Amygdala (tissue), 56 donors: ENCODE data around the gene AGPAT1.
"Not testable (repeated sequence)": the region's sequence is repeated elsewhere in the genome, so short reads cannot be mapped to it uniquely, and the experiment has no call there.

Experiments used
- DNase-seq, 56 donors: peaks; one replicate each; lab custom pipeline; 2025; lab: John Stamatoyannopoulos, UW

AGPAT1 gene

GRCh38 chr6:32175711-32176475 is at the start of gene AGPAT1:
TSS of gene AGPAT1 (minus strand) at chr6:32176084. CDS start at chr6:32171496, 4,588 bp downstream.
- DNase-seq = peak; percentile 57 to 99 (median 96)

GRCh38 chr6:32224696-32225095 is 48.8 kb upstream of the AGPAT1 start:
- no peak for DNase-seq

GRCh38 chr6:32223258-32224235 is 47.7 kb upstream of the AGPAT1 start, which contains the start of gene NOTCH4:
TSS of gene NOTCH4 (minus strand) at chr6:32224067. CDS start at chr6:32223928, 139 bp downstream.
- DNase-seq = no peak

GRCh38 chr6:32222333-32223230 is 46.7 kb upstream of the AGPAT1 start:
- DNase-seq = no peak

- no peak for DNase-seq
Observed at GRCh38 chr6:32220021-32220420, 44.1 kb upstream of the AGPAT1 start.

GRCh38 chr6:32218167-32218566 is 42.3 kb upstream of the AGPAT1 start:
- DNase-seq = no peak

GRCh38 chr6:32216998-32217397 is 41.1 kb upstream of the AGPAT1 start:
- no peak for DNase-seq

GRCh38 chr6:32216285-32216684 is 40.4 kb upstream of the AGPAT1 start:
- no peak for DNase-seq

- no peak for DNase-seq
Observed at GRCh38 chr6:32215617-32216016, 39.7 kb upstream of the AGPAT1 start.

GRCh38 chr6:32214126-32214525 is 38.2 kb upstream of the AGPAT1 start:
- no peak for DNase-seq

- DNase-seq = no peak
Observed at GRCh38 chr6:32213649-32214048, 37.8 kb upstream of the AGPAT1 start.

- DNase-seq = no peak
Observed at GRCh38 chr6:32212076-32212760, 36.3 kb upstream of the AGPAT1 start.

- not testable (repeated sequence) for DNase-seq
Observed at GRCh38 chr6:32211432-32211831, 35.5 kb upstream of the AGPAT1 start.

GRCh38 chr6:32210191-32210601 is 34.3 kb upstream of the AGPAT1 start:
- no peak for DNase-seq

GRCh38 chr6:32208996-32209395 is 33.1 kb upstream of the AGPAT1 start:
- no peak for DNase-seq

GRCh38 chr6:32204268-32204715 is 28.4 kb upstream of the AGPAT1 start:
- DNase-seq = no peak

- no peak for DNase-seq
Observed at GRCh38 chr6:32203426-32204267, 27.8 kb upstream of the AGPAT1 start.

GRCh38 chr6:32202186-32202585 is 26.3 kb upstream of the AGPAT1 start:
- no peak for DNase-seq
